KMS-11 (cell line): Measurements from ENCODE around the gene UGT2B7.

Experiments
- H2AFZ ChIP-seq: fragments of 200-600 bp; sonication (generic); 2 replicates; pipeline ENCODE4 v1.6.1; 2016; ENCODE audit warnings: antibody characterized with exemption, mixed run types, low read depth
- H3K27ac ChIP-seq: fragments of 200-600 bp; sonication (generic); 2 replicates; pipeline ENCODE4 v1.6.1; 2016; ENCODE audit warnings: mild to moderate bottlenecking, mixed run types
- H3K27me3 ChIP-seq: fragments of 200-600 bp; sonication (generic); 2 replicates; pipeline ENCODE4 v1.6.1; 2017; ENCODE audit warnings: mild to moderate bottlenecking, low read depth, mixed run types, moderate library complexity; ENCODE audit not compliant: insufficient read depth
- H3K36me3 ChIP-seq: fragments of 200-600 bp; sonication (generic); 2 replicates; pipeline ENCODE4 v1.6.1; 2017; ENCODE audit warnings: mild to moderate bottlenecking, mixed run types; ENCODE audit not compliant: insufficient read depth
- H3K4me1 ChIP-seq: fragments of 200-600 bp; sonication (generic); 2 replicates; pipeline ENCODE4 v1.6.1; 2016; ENCODE audit warnings: mild to moderate bottlenecking, low read depth, mixed run types; ENCODE audit not compliant: poor library complexity, severe bottlenecking
- H3K4me2 ChIP-seq: fragments of 200-600 bp; sonication (generic); 2 replicates; pipeline ENCODE4 v1.7.0; 2016; ENCODE audit warnings: mild to moderate bottlenecking, mixed run types
- H3K4me3 ChIP-seq: fragments of 200-600 bp; sonication (generic); IDR thresholded peaks from 2 replicates; pipeline ENCODE4 v1.6.1; 2017; ENCODE audit warnings: low read depth, low read length, mixed read lengths; ENCODE audit not compliant: insufficient read depth
- H3K79me2 ChIP-seq: fragments of 200-600 bp; sonication (generic); 2 replicates; pipeline ENCODE4 v1.6.1; 2016; ENCODE audit warnings: low read depth, mixed run types; ENCODE audit not compliant: insufficient read depth
- H3K9ac ChIP-seq: fragments of 200-600 bp; sonication (generic); 2 replicates; pipeline ENCODE4 v1.6.1; 2016; ENCODE audit warnings: mild to moderate bottlenecking, mixed run types
- H4K20me1 ChIP-seq: fragments of 200-600 bp; sonication (generic); 2 replicates; pipeline ENCODE4 v1.6.1; 2016; ENCODE audit warnings: mild to moderate bottlenecking, mixed run types; ENCODE audit not compliant: insufficient read depth
- TF ChIP-seq, protein P1 (sequence below): fragments of 200-600 bp; sonication (generic); conservative IDR thresholded peaks from 2 replicates; pipeline ENCODE4 v1.6.1; 2017; ENCODE audit warnings: low read depth, mild to moderate bottlenecking, antibody characterized with exemption, low read length, moderate library complexity, mixed read lengths

UGT2B7 gene

DNA sequence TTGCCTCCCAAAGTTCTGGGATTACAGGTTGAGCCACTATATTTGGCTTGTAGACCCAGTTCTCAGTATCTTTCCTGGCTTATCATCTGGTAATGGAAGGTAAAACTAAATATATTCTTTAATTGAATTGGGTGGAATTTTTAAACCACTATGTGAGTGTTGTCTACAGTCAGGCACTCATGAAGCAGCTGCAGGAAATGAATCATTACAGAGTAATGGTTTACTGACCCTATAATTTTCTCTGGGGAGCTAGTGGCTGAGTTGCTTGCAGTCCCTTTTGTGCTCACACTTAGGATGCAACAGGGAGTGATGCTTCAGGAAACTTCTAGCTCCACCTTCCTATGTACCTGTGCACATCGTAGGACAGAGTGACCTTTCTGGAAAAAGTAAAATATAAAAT, 4.1 kb upstream of the UGT2B7 start:
- no peaks in the 10 kb centered on the region for H3K4me1 ChIP-seq
- no peak overlapping the region for H3K27ac ChIP-seq
- no peaks in the 10 kb centered on the region for H4K20me1 ChIP-seq
- H3K9ac ChIP-seq = no peak overlapping the region
- no peak overlapping the region for H2AFZ ChIP-seq
- H3K4me3 ChIP-seq = no peak overlapping the region
- no peaks in the 10 kb centered on the region for H3K79me2 ChIP-seq
- H3K36me3 ChIP-seq = no peaks in the 10 kb centered on the region
- TF ChIP-seq, protein P1, sequence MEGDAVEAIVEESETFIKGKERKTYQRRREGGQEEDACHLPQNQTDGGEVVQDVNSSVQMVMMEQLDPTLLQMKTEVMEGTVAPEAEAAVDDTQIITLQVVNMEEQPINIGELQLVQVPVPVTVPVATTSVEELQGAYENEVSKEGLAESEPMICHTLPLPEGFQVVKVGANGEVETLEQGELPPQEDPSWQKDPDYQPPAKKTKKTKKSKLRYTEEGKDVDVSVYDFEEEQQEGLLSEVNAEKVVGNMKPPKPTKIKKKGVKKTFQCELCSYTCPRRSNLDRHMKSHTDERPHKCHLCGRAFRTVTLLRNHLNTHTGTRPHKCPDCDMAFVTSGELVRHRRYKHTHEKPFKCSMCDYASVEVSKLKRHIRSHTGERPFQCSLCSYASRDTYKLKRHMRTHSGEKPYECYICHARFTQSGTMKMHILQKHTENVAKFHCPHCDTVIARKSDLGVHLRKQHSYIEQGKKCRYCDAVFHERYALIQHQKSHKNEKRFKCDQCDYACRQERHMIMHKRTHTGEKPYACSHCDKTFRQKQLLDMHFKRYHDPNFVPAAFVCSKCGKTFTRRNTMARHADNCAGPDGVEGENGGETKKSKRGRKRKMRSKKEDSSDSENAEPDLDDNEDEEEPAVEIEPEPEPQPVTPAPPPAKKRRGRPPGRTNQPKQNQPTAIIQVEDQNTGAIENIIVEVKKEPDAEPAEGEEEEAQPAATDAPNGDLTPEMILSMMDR = no peak
- H3K4me2 ChIP-seq = no peak overlapping the region
- H3K27me3 ChIP-seq = no peaks in the 10 kb centered on the region

DNA sequence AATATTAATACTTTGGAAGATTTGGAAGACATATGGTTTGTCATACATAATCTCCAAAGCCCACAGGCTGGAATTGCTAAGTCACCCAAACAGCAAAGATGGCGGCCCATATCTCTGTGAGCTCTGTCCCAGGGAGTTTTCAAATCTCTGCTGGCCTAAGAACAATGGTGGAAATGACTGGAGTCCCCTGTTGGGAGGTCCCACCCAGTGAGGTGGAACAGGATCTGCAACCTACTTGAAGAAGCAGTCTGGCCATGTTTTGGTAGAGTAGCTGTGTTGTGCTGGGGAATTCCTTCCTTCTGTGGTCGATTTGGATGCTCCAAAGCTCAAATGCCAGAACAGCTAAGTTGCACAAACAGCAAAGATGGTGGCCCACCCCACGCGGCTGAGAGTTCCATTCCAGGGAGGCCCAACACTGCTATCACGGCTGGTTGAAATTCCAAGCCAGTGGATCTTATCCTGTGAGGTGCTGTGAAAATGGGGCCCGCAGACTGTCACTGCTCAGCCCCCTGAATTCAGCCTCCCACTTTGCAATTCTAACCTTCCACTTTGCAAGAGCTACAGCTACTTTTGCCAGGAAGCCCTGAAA, 3.2 kb upstream of the UGT2B7 start:
- TF ChIP-seq, protein P1 = no peak
- Histone ChIP-seq H3K27ac (no peak overlapping the region), H2AFZ (no peak overlapping the region), H3K27me3 (no peaks in the 10 kb centered on the region), H3K4me3 (no peak overlapping the region), H3K9ac (no peak overlapping the region), H3K36me3 (no peaks in the 10 kb centered on the region), H3K79me2 (no peaks in the 10 kb centered on the region), H4K20me1 (no peaks in the 10 kb centered on the region), H3K4me1 (no peaks in the 10 kb centered on the region), H3K4me2 (no peak overlapping the region)

DNA sequence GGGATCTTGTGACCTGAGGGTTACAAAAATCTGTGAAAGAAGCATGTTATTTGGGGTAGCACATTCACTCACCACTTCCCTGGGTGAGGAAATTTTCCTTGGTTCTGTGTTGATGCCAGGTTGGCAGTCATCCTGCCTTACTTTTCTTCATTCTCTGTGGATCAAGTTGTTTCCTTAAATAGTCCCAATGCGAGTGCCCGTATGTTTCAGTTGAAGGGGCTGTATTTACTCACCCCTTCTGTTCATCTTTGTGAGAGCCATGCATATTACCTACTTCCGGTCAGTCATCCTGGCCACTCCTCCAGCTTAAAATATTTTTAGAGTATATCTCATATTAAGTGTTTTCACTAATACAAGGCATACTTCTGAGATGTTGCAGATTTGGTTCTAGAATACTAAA, 2.6 kb upstream of the UGT2B7 start:
- H3K36me3 ChIP-seq = no peaks in the 10 kb centered on the region
- no peak overlapping the region for H3K4me2 ChIP-seq
- no peak overlapping the region for H3K4me3 ChIP-seq
- no peaks in the 10 kb centered on the region for H3K4me1 ChIP-seq
- H2AFZ ChIP-seq = no peak overlapping the region
- no peaks in the 10 kb centered on the region for H4K20me1 ChIP-seq
- H3K27me3 ChIP-seq = no peaks in the 10 kb centered on the region
- TF ChIP-seq, protein P1 = no peak
- H3K9ac ChIP-seq = no peak overlapping the region
- no peak overlapping the region for H3K27ac ChIP-seq
- H3K79me2 ChIP-seq = no peaks in the 10 kb centered on the region

- H4K20me1 ChIP-seq = no peaks in the 10 kb centered on the region
- no peaks in the 10 kb centered on the region for H3K27me3 ChIP-seq
- H2AFZ ChIP-seq = no peak overlapping the region
- no peak overlapping the region for H3K4me2 ChIP-seq
- H3K9ac ChIP-seq = no peak overlapping the region
- no peaks in the 10 kb centered on the region for H3K79me2 ChIP-seq
- H3K4me3 ChIP-seq = no peak overlapping the region
- TF ChIP-seq, protein P1 = no peak
- H3K27ac ChIP-seq = no peak overlapping the region
- H3K4me1 ChIP-seq = no peaks in the 10 kb centered on the region
- H3K36me3 ChIP-seq = no peaks in the 10 kb centered on the region
Observed at GRCh38 chr4:69095301-69095731, 958 bp upstream of the UGT2B7 start.
